Ascending aorta (tissue), 2 donors: ENCODE results near the gene SRSF4. TPM values are rescaled to one million over a fixed set of nuclear protein-coding genes. Genes with fewer than 3 reads are reported as not detected.
"Not testable (repeated sequence)": the region's sequence is repeated elsewhere in the genome, so short reads cannot be mapped to it uniquely, and the experiment has no call there.

Source experiments
- DNase-seq, 2 donors: peaks; one replicate each; pipeline ENCODE4 v3.0.0-alpha.2; 2019; ENCODE audit warnings: low spot score in 2 of 2
- H3K27ac ChIP-seq, 2 donors: fragments of 200-600 bp; sonication (generic); one replicate each; pipeline ENCODE4 v1.5.1; 2016 to 2017; ENCODE audit warnings: mild to moderate bottlenecking in 1 of 2
- H3K27me3 ChIP-seq: fragments of 200-600 bp; sonication (generic); one replicate; pipeline ENCODE4 v1.5.1; 2017
- H3K36me3 ChIP-seq, 2 donors: fragments of 200-600 bp; sonication (generic); one replicate each; pipeline ENCODE4 v1.5.1; 2016
- H3K4me1 ChIP-seq, 2 donors: fragments of 200-600 bp; sonication (generic); one replicate each; pipeline ENCODE4 v1.5.1; 2016 to 2017; ENCODE audit warnings: mild to moderate bottlenecking in 1 of 2
- H3K4me3 ChIP-seq, 2 donors: fragments of 200-600 bp; sonication (generic); one replicate each; pipeline ENCODE4 v1.5.1; 2016 to 2017; ENCODE audit warnings: mild to moderate bottlenecking in 1 of 2
- H3K9me3 ChIP-seq, 2 donors: fragments of 200-600 bp; sonication (generic); one replicate each; pipeline ENCODE4 v1.5.1; 2016
- intact Hi-C: fragments of 100-400 bp; cut with DNase I; formaldehyde crosslinking; loops from one replicate; pipeline ENCODE4 v1.15.1; 2023
- total RNA-seq: library from RNA; depleted of rRNA; stranded (reverse); fragments of >200 nt; gene quantifications from one replicate; pipeline ENCODE4 v1.1.0, GENCODE V29; 2016
- TF ChIP-seq, protein P1 (sequence below), 3 experiments: fragments of 200-600 bp in 2 of 3; fragments of 450-650 bp in 1 of 3; sonication (generic) in 2 of 3; IDR thresholded peaks; one replicate each; pipeline ENCODE4 v1.5.1; 2016 to 2019; ENCODE audit warnings: antibody characterized with exemption in 3 of 3, mild to moderate bottlenecking in 1 of 3, moderate library complexity in 1 of 3

The SRSF4 gene
- total RNA-seq, 1 donor from 2014 or later: 49.1 TPM

DNA sequence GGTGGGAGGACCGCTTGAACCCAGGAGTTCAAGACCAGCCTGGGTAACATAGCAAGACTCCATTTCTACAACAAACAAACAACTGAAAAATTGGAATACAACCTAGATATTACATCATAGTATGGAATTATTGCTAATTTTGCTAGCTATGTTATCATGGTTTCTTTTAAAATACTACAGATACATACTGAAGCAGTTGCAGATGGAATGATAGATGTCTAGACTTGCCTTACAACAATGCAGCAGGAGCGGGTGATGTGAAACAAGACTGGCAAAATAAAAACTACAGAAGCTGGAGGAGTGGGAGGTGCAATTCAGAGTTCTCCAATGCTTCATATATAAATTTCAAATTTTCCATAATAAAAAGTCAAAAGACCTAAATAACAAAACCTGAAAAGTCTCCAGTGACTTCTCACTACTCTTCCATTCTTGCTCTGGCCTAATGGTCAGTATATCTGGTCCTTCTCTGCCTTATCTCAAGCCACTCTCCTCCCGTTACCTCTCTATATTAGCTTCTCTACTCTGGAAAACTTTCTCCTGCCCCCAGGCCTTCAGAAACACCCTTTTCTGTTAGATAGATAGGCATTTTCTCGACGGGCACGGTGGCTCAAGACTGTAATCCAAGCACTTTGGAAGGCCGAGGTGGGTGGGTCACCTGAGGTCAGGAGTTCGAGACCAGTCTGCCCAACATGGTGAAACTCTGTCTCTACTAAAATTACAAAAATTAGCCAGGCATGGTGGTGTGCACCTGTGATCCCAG lies 29.5 kb downstream of the SRSF4 start:
- TF ChIP-seq, protein P1, sequence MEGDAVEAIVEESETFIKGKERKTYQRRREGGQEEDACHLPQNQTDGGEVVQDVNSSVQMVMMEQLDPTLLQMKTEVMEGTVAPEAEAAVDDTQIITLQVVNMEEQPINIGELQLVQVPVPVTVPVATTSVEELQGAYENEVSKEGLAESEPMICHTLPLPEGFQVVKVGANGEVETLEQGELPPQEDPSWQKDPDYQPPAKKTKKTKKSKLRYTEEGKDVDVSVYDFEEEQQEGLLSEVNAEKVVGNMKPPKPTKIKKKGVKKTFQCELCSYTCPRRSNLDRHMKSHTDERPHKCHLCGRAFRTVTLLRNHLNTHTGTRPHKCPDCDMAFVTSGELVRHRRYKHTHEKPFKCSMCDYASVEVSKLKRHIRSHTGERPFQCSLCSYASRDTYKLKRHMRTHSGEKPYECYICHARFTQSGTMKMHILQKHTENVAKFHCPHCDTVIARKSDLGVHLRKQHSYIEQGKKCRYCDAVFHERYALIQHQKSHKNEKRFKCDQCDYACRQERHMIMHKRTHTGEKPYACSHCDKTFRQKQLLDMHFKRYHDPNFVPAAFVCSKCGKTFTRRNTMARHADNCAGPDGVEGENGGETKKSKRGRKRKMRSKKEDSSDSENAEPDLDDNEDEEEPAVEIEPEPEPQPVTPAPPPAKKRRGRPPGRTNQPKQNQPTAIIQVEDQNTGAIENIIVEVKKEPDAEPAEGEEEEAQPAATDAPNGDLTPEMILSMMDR (IDR thresholded peaks at IDR 0.05): no peak
- Histone ChIP-seq H3K4me3 (no peak overlapping the region), H3K36me3 (peaks cover 84 to 100% of the 10 kb centered on the region in 2 donors)

GRCh38 chr1:29150346-29150745 lies 31.4 kb downstream of the SRSF4 start:
- H3K4me1 ChIP-seq, H3K4me3 ChIP-seq, intact Hi-C loops, H3K27ac ChIP-seq, DNase-seq, H3K27me3 ChIP-seq, H3K9me3 ChIP-seq: not testable (repeated sequence)
- H3K36me3 ChIP-seq: peaks cover 94 to 100% of the 10 kb centered on the region in 2 donors

More for the DNA sequence above, 29.5 kb downstream of the SRSF4 start:
- H3K9me3 ChIP-seq: no peaks in the 10 kb centered on the region
- intact Hi-C loops: no loop called here
- H3K27me3 ChIP-seq: no peaks in the 10 kb centered on the region
- no peak for DNase-seq
- peaks cover 0 to 7% of the 10 kb centered on the region in 2 donors for H3K4me1 ChIP-seq
- H3K27ac ChIP-seq: no peak overlapping the region

DNA sequence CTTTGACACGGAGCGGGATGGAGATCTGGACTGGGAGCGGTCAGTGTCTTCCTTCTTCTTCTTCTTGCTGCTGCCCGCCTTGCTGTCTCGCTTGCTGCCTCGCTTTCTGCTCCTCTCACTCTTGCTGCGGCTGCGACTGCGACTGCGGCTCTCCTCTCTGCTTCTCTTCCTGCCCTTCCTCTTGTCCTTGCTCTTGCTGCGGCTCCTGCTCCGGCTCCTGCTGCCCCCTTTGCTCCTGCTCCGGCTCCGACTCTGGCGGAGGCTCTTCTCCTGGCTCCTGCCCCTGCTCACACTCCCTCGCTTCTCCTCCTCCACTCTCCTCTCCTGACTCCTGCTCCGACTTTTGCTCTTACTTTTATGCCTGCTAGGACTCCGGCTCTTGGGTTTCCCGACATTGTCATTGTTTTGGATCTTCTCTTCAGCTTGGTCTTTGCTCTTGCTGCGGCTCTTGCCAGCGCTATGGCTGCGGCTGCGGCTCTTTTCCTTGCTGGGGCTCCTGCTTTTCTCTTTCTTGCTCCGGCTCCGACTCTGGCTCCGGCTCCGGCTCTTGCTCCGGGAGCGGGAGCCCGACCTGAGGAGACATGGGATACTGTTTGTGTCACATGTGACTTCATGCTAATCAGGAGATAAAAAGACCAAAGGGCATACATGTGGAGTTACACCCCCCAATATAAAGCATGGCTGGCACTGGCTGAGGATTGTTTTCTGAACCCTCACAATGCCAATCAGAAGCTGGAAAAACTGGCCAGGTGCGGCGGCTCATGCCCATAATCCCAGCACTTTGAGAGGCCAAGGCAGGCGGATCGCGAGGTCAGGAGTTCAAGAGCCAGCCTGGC lies 32.8 kb downstream of the SRSF4 start:
- no peak for DNase-seq
- Histone ChIP-seq H3K9me3 (no peaks in the 10 kb centered on the region), H3K27ac (no peak overlapping the region), H3K36me3 (peaks cover 86 to 94% of the 10 kb centered on the region in 2 donors), H3K4me1 (no peaks in the 10 kb centered on the region), H3K27me3 (no peaks in the 10 kb centered on the region), H3K4me3 (no peak overlapping the region)
- TF ChIP-seq, protein P1 (IDR thresholded peaks at IDR 0.05): no peak
- intact Hi-C loops: no loop called here

- no peaks in the 10 kb centered on the region for H3K27me3 ChIP-seq
- no peaks in the 10 kb centered on the region for H3K4me1 ChIP-seq
- TF ChIP-seq, protein P1 (IDR thresholded peaks at IDR 0.05): no peak
- intact Hi-C loops: no loop called here
- no peak for DNase-seq
- no peaks in the 10 kb centered on the region for H3K9me3 ChIP-seq
- H3K27ac ChIP-seq: no peak overlapping the region
- H3K36me3 ChIP-seq: peaks cover 57 to 65% of the 10 kb centered on the region in 2 donors
- H3K4me3 ChIP-seq: no peak overlapping the region
These were observed 35.8 kb downstream of the SRSF4 start for GRCh38 chr1:29145739-29146437.

DNA sequence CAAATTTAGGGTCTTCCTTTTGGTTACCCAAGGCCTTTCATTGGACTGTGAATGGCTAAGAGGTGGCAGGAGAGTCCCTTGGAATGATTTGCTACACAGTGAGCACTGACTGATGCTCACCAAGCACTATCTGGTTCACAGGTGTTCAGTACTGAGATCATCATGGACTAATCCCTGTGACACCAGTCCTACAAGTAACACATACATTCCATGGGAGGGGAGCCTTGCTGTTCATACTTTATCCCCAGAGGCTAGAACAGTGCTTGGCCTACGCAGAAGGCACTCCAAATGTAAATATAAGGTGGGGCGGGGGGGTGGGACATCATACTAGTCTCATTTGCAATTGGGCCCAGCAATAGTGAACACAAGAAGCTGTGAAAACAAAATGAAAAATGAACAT lies 37.5 kb downstream of the SRSF4 start:
- no peak overlapping the region for H3K4me3 ChIP-seq
- H3K27me3 ChIP-seq: no peaks in the 10 kb centered on the region
- DNase-seq: no peak
- H3K36me3 ChIP-seq: peaks cover 40 to 48% of the 10 kb centered on the region in 2 donors
- no peak overlapping the region for H3K27ac ChIP-seq
- intact Hi-C loops: no loop called here
- H3K4me1 ChIP-seq: no peaks in the 10 kb centered on the region
- no peaks in the 10 kb centered on the region for H3K9me3 ChIP-seq
- TF ChIP-seq, protein P1 (IDR thresholded peaks at IDR 0.05): no peak
